Measurements from ENCODE around the gene CD101. TPM values are rescaled to one million over a fixed set of nuclear protein-coding genes. Genes with fewer than 3 reads are reported as not detected.

The CD101 gene
- total RNA-seq, 1 experiment from 2014 or later, result 1.2 TPM

DNA sequence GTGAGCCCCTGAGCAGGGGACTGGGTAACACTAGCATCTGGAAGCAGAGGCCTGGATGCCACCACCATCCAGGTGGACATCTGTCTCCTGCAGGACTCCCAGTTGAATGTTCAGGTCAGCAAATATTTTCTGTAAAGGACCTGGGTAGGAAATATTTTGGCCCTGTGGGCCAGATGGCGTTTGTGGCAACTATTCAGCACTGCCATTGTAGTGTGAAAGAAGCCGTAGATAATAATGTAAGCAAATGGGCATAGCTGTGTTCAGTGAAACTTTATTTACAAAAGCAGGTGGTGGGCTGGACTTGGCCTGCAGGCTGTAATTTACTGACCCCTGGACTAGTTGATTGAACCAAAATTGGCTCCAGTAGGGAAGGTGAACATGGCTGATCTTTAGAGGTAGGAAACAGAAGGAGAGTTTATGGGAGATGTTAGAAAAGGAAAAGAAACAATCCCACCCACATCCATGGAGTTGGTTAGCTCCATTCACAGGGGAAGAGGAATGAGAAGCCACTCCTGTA is 20.0 kb upstream of the CD101 start:
- no peak overlapping the region for H3K4me2 ChIP-seq (ENCODE audit: low read length)
- H3K79me2 ChIP-seq (ENCODE audit: insufficient read depth, low read length), result no peaks in the 10 kb centered on the region
- H3K4me3 ChIP-seq (replicated peaks in 1 of 2; ENCODE audit: low read depth in 1 of 2, low read length in 2 of 2), result no peak overlapping the region
- no peaks in the 10 kb centered on the region for H3K27me3 ChIP-seq (ENCODE audit: insufficient read depth, low read length)
- no peaks in the 10 kb centered on the region for H3K4me1 ChIP-seq (ENCODE audit: control insufficient read depth in 1 of 2, insufficient read depth in 2 of 2, low read length in 2 of 2)
- BruUV-seq (replicated peaks), result no TSS peak
- no peak overlapping the region for H3K9ac ChIP-seq (ENCODE audit: low read length)
- H4K20me1 ChIP-seq (ENCODE audit: insufficient read depth), result no peaks in the 10 kb centered on the region
- no peak overlapping the region for H3K27ac ChIP-seq (ENCODE audit: low read depth, low read length)
- H3K9me2 ChIP-seq (ENCODE audit: insufficient read depth), result no peaks in the 10 kb centered on the region
- H3K9me3 ChIP-seq (ENCODE audit: control insufficient read depth in 1 of 2, insufficient read depth in 1 of 2, low read depth in 1 of 2, low read length in 2 of 2), result no peaks in the 10 kb centered on the region
- TF ChIP-seq YY1 (IDR thresholded peaks at IDR 0.05; ENCODE audit: extremely low read depth, insufficient replicate concordance, low read depth, low read length) (no peak), SRF (IDR thresholded peaks at IDR 0.05; ENCODE audit: low read depth) (no peak), ZNF274 (IDR thresholded peaks at IDR 0.05; ENCODE audit: low read depth, low read length) (no peak), FOSL1 (IDR thresholded peaks at IDR 0.05; ENCODE audit: low read depth) (no peak), EZH2phosphoT487 (IDR thresholded peaks at IDR 0.05; ENCODE audit: borderline replicate concordance) (no peak), SIN3A (IDR thresholded peaks at IDR 0.05; ENCODE audit: low read depth) (no peak), CBX3 (IDR thresholded peaks at IDR 0.05; ENCODE audit: low read depth) (no peak), JUND (IDR thresholded peaks at IDR 0.05) (no peak), ELF1 (IDR thresholded peaks at IDR 0.05; ENCODE audit: borderline replicate concordance, low read depth) (no peak), POLR2AphosphoS5 (IDR thresholded peaks at IDR 0.05; ENCODE audit: low read depth, low read length) (no peak)
- POLR2A ChIA-PET, result no interaction called here
- ATAC-seq (no peak), DNase-seq (ENCODE audit: low read depth, low spot score) (no peak)
- no peak overlapping the region for H2AFZ ChIP-seq (ENCODE audit: low read depth, low read length, poor library complexity, severe bottlenecking)
- CTCF ChIA-PET, result no interaction called here
- RAD21 ChIA-PET (ENCODE audit: low non-redundant PET in 1 of 2, low total read pairs in 2 of 2, uncharacterized antibody in 2 of 2, unreplicated experiment in 2 of 2), result no interaction called here
- intact Hi-C loops (cut with micrococcal nuclease), result no loop called here
- H3K36me3 ChIP-seq (ENCODE audit: control insufficient read depth in 1 of 2, insufficient read depth in 2 of 2, low read length in 2 of 2), result 0 out of 4 replicates have a peak, but pooled peaks cover 0 to 2% of the 10 kb centered on the region in 2 experiments

- CTCF ChIA-PET, result no interaction called here
- H3K4me2 ChIP-seq (ENCODE audit: low read length), result no peak overlapping the region
Observed at GRCh38 chr1:116982319-116983004, 19.1 kb upstream of the CD101 start.

More at GRCh38 chr1:116982319-116983004, 19.1 kb upstream of the CD101 start:
- no TSS peak for BruUV-seq (replicated peaks)
- ChIA-PET POLR2A (no interaction called here), RAD21 (ENCODE audit: low non-redundant PET in 1 of 2, low total read pairs in 2 of 2, uncharacterized antibody in 2 of 2, unreplicated experiment in 2 of 2) (no interaction called here)
- Histone ChIP-seq H3K4me3 (replicated peaks in 1 of 2; ENCODE audit: low read depth in 1 of 2, low read length in 2 of 2) (no peak overlapping the region), H3K79me2 (ENCODE audit: insufficient read depth, low read length) (no peaks in the 10 kb centered on the region), H3K4me1 (ENCODE audit: control insufficient read depth in 1 of 2, insufficient read depth in 2 of 2, low read length in 2 of 2) (no peaks in the 10 kb centered on the region), H2AFZ (ENCODE audit: low read depth, low read length, poor library complexity, severe bottlenecking) (no peak overlapping the region), H3K27me3 (ENCODE audit: insufficient read depth, low read length) (no peaks in the 10 kb centered on the region), H3K27ac (ENCODE audit: low read depth, low read length) (no peak overlapping the region), H4K20me1 (ENCODE audit: insufficient read depth) (no peaks in the 10 kb centered on the region), H3K9me2 (ENCODE audit: insufficient read depth) (no peaks in the 10 kb centered on the region), H3K36me3 (ENCODE audit: control insufficient read depth in 1 of 2, insufficient read depth in 2 of 2, low read length in 2 of 2) (0 out of 4 replicates have a peak, but pooled peaks cover 0 to 2% of the 10 kb centered on the region in 2 experiments), H3K9me3 (ENCODE audit: control insufficient read depth in 1 of 2, insufficient read depth in 1 of 2, low read depth in 1 of 2, low read length in 2 of 2) (no peaks in the 10 kb centered on the region), H3K9ac (ENCODE audit: low read length) (no peak overlapping the region)
- ATAC-seq (0 out of 2 replicates have a peak, but pooled peaks have one; percentile 36), DNase-seq (ENCODE audit: low read depth, low spot score) (no peak)
- no peak for TF ChIP-seq TCF7L2 (IDR thresholded peaks at IDR 0.05; ENCODE audit: borderline replicate concordance, extremely low read depth, insufficient read depth, insufficient read length)
- no peak for TF ChIP-seq EGR1 (IDR thresholded peaks at IDR 0.05; ENCODE audit: low read depth)
- TF ChIP-seq SIN3A (IDR thresholded peaks at IDR 0.05; ENCODE audit: low read depth), result no peak
- no peak for TF ChIP-seq YY1 (IDR thresholded peaks at IDR 0.05; ENCODE audit: extremely low read depth, insufficient replicate concordance, low read depth, low read length)
- TF ChIP-seq POLR2AphosphoS5 (IDR thresholded peaks at IDR 0.05; ENCODE audit: low read depth, low read length), result no peak
- TF ChIP-seq FOSL1 (IDR thresholded peaks at IDR 0.05; ENCODE audit: low read depth), result no peak
- no peak for TF ChIP-seq ELF1 (IDR thresholded peaks at IDR 0.05; ENCODE audit: borderline replicate concordance, low read depth)
- intact Hi-C loops (cut with micrococcal nuclease), result no loop called here
